ENCODE data around the gene ADD1.

GRCh38 chr4:2865196-2865780 lies 21.6 kb downstream of the ADD1 start:
- no peak for TF ChIP-seq CTCF (IDR thresholded peaks at IDR 0.05)
- TF ChIP-seq ZFX (IDR thresholded peaks at IDR 0.05; ENCODE audit: borderline replicate concordance) = no peak
